IMR-90 (cell line): Measurements from ENCODE around the gene HMGB3. TPM values are rescaled to one million over a fixed set of nuclear protein-coding genes. Genes with fewer than 3 reads are reported as not detected.

Experiments used
- ATAC-seq: fragments of 200-7000 bp; cut with Tn5 transposase; 2 replicates; pipeline ENCODE4 v1.9.1; 2020; ENCODE audit warnings: low read depth, mild to moderate bottlenecking, moderate library complexity
- BruUV-seq: library from RNA; stranded (reverse); fragments of 400-500 nt; replicated peaks from 2 replicates; lab custom pipeline; 2021; lab: Mats Ljungman, UMichigan
- CTCF ChIA-PET: fragments of 300-600 bp; formaldehyde crosslinking; extraction: SDS; loops from one replicate; lab custom pipeline; 2021; ENCODE audit warnings: antibody characterized with exemption; lab: Yijun Ruan, JAX
- POLR2A ChIA-PET: fragments of 300-600 bp; sonication (Branson Sonifier 250); formaldehyde crosslinking; loops from one replicate; lab custom pipeline; 2022; ENCODE audit warnings: antibody characterized with exemption; ENCODE audit not compliant: unreplicated experiment; lab: Charles Lee
- DNase-seq: peaks from one replicate; pipeline ENCODE4 v3.0.0; 2013
- H2AFZ ChIP-seq: replicated peaks from 2 replicates; pipeline ENCODE3; 2013; ENCODE audit warnings: low read length, mild to moderate bottlenecking; ENCODE audit not compliant: poor library complexity
- H2AK5ac ChIP-seq: 2 replicates; pipeline ENCODE4 v1.6.1; 2013; ENCODE audit warnings: low read depth, low read length, inconsistent platforms
- H2AK9ac ChIP-seq: replicated peaks from 2 replicates; pipeline ENCODE3; 2013; ENCODE audit warnings: mild to moderate bottlenecking, low read depth, low read length, moderate library complexity; ENCODE audit not compliant: poor library complexity
- H2BK120ac ChIP-seq: 2 replicates; pipeline ENCODE4 v1.6.1; 2013; ENCODE audit warnings: low read depth, low read length, inconsistent platforms
- H2BK15ac ChIP-seq: 3 replicates; pipeline ENCODE4 v1.6.1; 2013; ENCODE audit warnings: low read depth, low read length, inconsistent platforms
- H2BK20ac ChIP-seq: 2 replicates; pipeline ENCODE4 v1.6.1; 2013; ENCODE audit warnings: low read depth, mild to moderate bottlenecking, inconsistent platforms, low read length, moderate library complexity
- H2BK5ac ChIP-seq: 2 replicates; pipeline ENCODE4 v1.6.1; 2013; ENCODE audit warnings: mild to moderate bottlenecking, low read depth, low read length, inconsistent platforms; ENCODE audit not compliant: poor library complexity, severe bottlenecking
- H3K14ac ChIP-seq: replicated peaks from 2 replicates; pipeline ENCODE4 v1.6.1; 2013; ENCODE audit warnings: low read depth, low read length, inconsistent platforms
- H3K18ac ChIP-seq: 2 replicates; pipeline ENCODE4 v1.6.1; 2013; ENCODE audit warnings: low read depth, low read length, control low read depth
- H3K23ac ChIP-seq: 2 replicates; pipeline ENCODE4 v1.6.1; 2013; ENCODE audit warnings: low read depth, low read length, inconsistent platforms
- H3K27ac ChIP-seq: 2 replicates; pipeline ENCODE4 v1.5.1; 2013; ENCODE audit warnings: mild to moderate bottlenecking, control low read depth, low read length; ENCODE audit not compliant: insufficient read depth
- H3K27me3 ChIP-seq: 2 replicates; pipeline ENCODE4 v1.6.1; 2013; ENCODE audit warnings: low read length; ENCODE audit not compliant: control insufficient read depth, insufficient read depth
- H3K36me3 ChIP-seq: 2 replicates; pipeline ENCODE4 v1.6.1; 2013; ENCODE audit warnings: low read length, mixed read lengths; ENCODE audit not compliant: control insufficient read depth, insufficient read depth
- H3K4ac ChIP-seq: 2 replicates; pipeline ENCODE4 v1.6.1; 2013; ENCODE audit warnings: low read depth, low read length, inconsistent platforms
- H3K4me1 ChIP-seq: 2 replicates; pipeline ENCODE4 v1.6.1; 2013; ENCODE audit warnings: low read length, mixed read lengths; ENCODE audit not compliant: control insufficient read depth, insufficient read depth
- H3K4me2 ChIP-seq: 2 replicates; pipeline ENCODE4 v1.6.1; 2013; ENCODE audit warnings: low read depth, mild to moderate bottlenecking, control low read depth, low read length, moderate library complexity
- H3K4me3 ChIP-seq: 2 replicates; pipeline ENCODE4 v1.5.1; 2013; ENCODE audit warnings: low read depth, mild to moderate bottlenecking, control low read depth, low read length, moderate library complexity; ENCODE audit not compliant: insufficient read depth
- H3K56ac ChIP-seq: 2 replicates; pipeline ENCODE4 v1.6.1; 2013; ENCODE audit warnings: low read length, inconsistent platforms; ENCODE audit not compliant: insufficient read depth; ENCODE audit errors: extremely low read depth
- H3K79me1 ChIP-seq, 2 experiments: 2 replicates each; pipeline ENCODE4 v1.6.1; 2013; ENCODE audit warnings: low read length in 2 of 2, inconsistent platforms in 1 of 2, low read depth in 1 of 2
- H3K9ac ChIP-seq: 2 replicates; pipeline ENCODE4 v1.6.1; 2013; ENCODE audit warnings: low read depth, low read length, control low read depth
- H3K9me1 ChIP-seq: 2 replicates; pipeline ENCODE4 v1.6.1; 2013; ENCODE audit warnings: low read length, inconsistent platforms; ENCODE audit not compliant: insufficient read depth
- H3K9me3 ChIP-seq: 2 replicates; pipeline ENCODE4 v1.6.1; 2013; ENCODE audit warnings: low read length; ENCODE audit not compliant: control insufficient read depth, insufficient read depth
- H4K20me1 ChIP-seq: 2 replicates; pipeline ENCODE4 v1.6.1; 2013; ENCODE audit warnings: low read length, inconsistent platforms; ENCODE audit not compliant: insufficient read depth
- H4K5ac ChIP-seq: 2 replicates; pipeline ENCODE4 v1.6.1; 2013; ENCODE audit warnings: mild to moderate bottlenecking, low read depth, low read length, control low read depth
- H4K8ac ChIP-seq, 2 experiments: 2 replicates each; pipeline ENCODE4 v1.6.1; 2013; ENCODE audit warnings: low read depth in 2 of 2, low read length in 2 of 2, control low read depth in 1 of 2, inconsistent platforms in 1 of 2
- H4K91ac ChIP-seq: 2 replicates; pipeline ENCODE4 v1.6.1; 2013; ENCODE audit warnings: low read depth, low read length, inconsistent platforms; ENCODE audit not compliant: insufficient read depth
- BHLHE40 ChIP-seq: fragments of 150-350 bp; IDR thresholded peaks from 2 replicates; pipeline ENCODE4 v1.6.1; 2016; ENCODE audit warnings: mild to moderate bottlenecking, low read depth, low read length
- CHD1 ChIP-seq: IDR thresholded peaks from 2 replicates; pipeline ENCODE4 v1.6.1; 2012; ENCODE audit warnings: low read depth, low read length, improper control_type of control experiment
- CTCF ChIP-seq: conservative IDR thresholded peaks from 2 replicates; pipeline ENCODE4 v1.5.1; 2012; ENCODE audit warnings: mild to moderate bottlenecking, low read depth, low read length, improper control_type of control experiment
- FOS ChIP-seq: fragments of 150-350 bp; IDR thresholded peaks from 2 replicates; pipeline ENCODE4 v1.6.1; 2016; ENCODE audit warnings: low read depth, low read length
- MAFK ChIP-seq: IDR thresholded peaks from 2 replicates; pipeline ENCODE4 v1.6.1; 2012; ENCODE audit warnings: low read depth, low read length, improper control_type of control experiment
- MAZ ChIP-seq: IDR thresholded peaks from 2 replicates; pipeline ENCODE4 v1.6.1; 2012; ENCODE audit warnings: low read depth, mild to moderate bottlenecking, low read length, improper control_type of control experiment, moderate library complexity, borderline replicate concordance
- MXI1 ChIP-seq: IDR thresholded peaks from 2 replicates; pipeline ENCODE4 v1.6.1; 2012; ENCODE audit warnings: low read depth, mild to moderate bottlenecking, low read length, moderate library complexity, borderline replicate concordance
- NFE2L2 ChIP-seq: fragments of 150-350 bp; IDR thresholded peaks from 2 replicates; pipeline ENCODE4 v1.6.1; 2016; ENCODE audit warnings: low read depth, mild to moderate bottlenecking, low read length
- RAD21 ChIP-seq: IDR thresholded peaks from 2 replicates; pipeline ENCODE4 v1.6.1; 2012; ENCODE audit warnings: low read length, improper control_type of control experiment
- RCOR1 ChIP-seq: IDR thresholded peaks from 2 replicates; pipeline ENCODE4 v1.6.1; 2012; ENCODE audit warnings: mild to moderate bottlenecking, low read length, improper control_type of control experiment; ENCODE audit not compliant: insufficient replicate concordance
- RFX5 ChIP-seq: IDR thresholded peaks from 2 replicates; pipeline ENCODE4 v1.8.0; 2012; ENCODE audit warnings: low read depth, mild to moderate bottlenecking, low read length, moderate library complexity
- WGBS, 2 experiments: methylation state at CpG; one replicate each; pipeline versions ENCODE4 v1.1.5 to v1.1.7; 2013; ENCODE audit warnings: missing lambda C conversion rate in 2 of 2; ENCODE audit not compliant: insufficient read length in 1 of 2; ENCODE audit errors: extremely low coverage in 2 of 2; 5-methylcytosine and 5-hydroxymethylcytosine counted together
- dilution Hi-C: fragments of 300-500 bp; cut with HindIII; formaldehyde crosslinking; loops from one replicate; pipeline ENCODE4 v1.14.3; 2018; ENCODE audit warnings: low sequenced_read_pairs; ENCODE audit not compliant: unreplicated experiment
- in situ Hi-C: fragments of 300-500 bp; cut with MboI; formaldehyde crosslinking; loops from 3 replicates; pipeline ENCODE4 v1.14.3; 2019; ENCODE audit warnings: low sequenced_read_pairs, inconsistent platforms, mixed read lengths
- intact Hi-C: fragments of 100-400 bp; cut with micrococcal nuclease; formaldehyde crosslinking; loops from 2 replicates; pipeline ENCODE4 v1.10.0; 2022
- polyA plus RNA-seq, 3 experiments: library from polyadenylated mRNA; depleted of rRNA; stranded (reverse); fragments of >200 nt; gene quantifications; 2 replicates each; pipeline ENCODE4 v1.2.3, GENCODE V29; 2012; ENCODE audit warnings: low replicate concordance in 1 of 3
- total RNA-seq: library from RNA; depleted of rRNA; stranded (reverse); fragments of >200 nt; gene quantifications from 2 replicates; pipeline ENCODE4 v1.2.3, GENCODE V29; 2012
- TF ChIP-seq, protein P1 (sequence below): fragments of 150-350 bp; IDR thresholded peaks from 2 replicates; pipeline ENCODE4 v1.6.1; 2017; ENCODE audit warnings: mild to moderate bottlenecking, antibody characterized with exemption, low read length, low read depth
- TF ChIP-seq, protein P2 (sequence below): fragments of 150-350 bp; IDR thresholded peaks from 2 replicates; pipeline ENCODE4 v1.6.1; 2016; ENCODE audit warnings: low read depth, mild to moderate bottlenecking, low read length, moderate library complexity, borderline replicate concordance

HMGB3 gene
- total and polyA plus RNA-seq, 2 of the 4 experiments (the other 2 are of a cell fraction), result 14.7 to 21.3 TPM

- Histone ChIP-seq H2BK120ac (no peak overlapping the region), H3K4me1 (no peaks in the 10 kb centered on the region), H3K4ac (no peak overlapping the region), H3K9ac (no peak overlapping the region), H3K27me3 (peaks cover 5% of the 10 kb centered on the region; the same call in 1 of the 2 replicates), H3K23ac (no peak overlapping the region), H4K20me1 (no peaks in the 10 kb centered on the region), H3K4me3 (no peak overlapping the region), H2AFZ (no peak overlapping the region), H3K27ac (no peak overlapping the region), H3K14ac (no peak overlapping the region), H3K4me2 (no peak overlapping the region), H3K79me1 (no peaks in the 10 kb centered on the region), H3K9me1 (no peaks in the 10 kb centered on the region), H3K9me3 (peaks cover 2% of the 10 kb centered on the region; the same call in 1 of the 2 replicates), H3K36me3 (no peaks in the 10 kb centered on the region), H4K8ac (no peak overlapping the region), H2AK5ac (no peak overlapping the region), H2BK5ac (no peak overlapping the region), H3K18ac (no peak overlapping the region), H2AK9ac (no peak overlapping the region), H2BK15ac (no peak overlapping the region), H4K91ac (no peak overlapping the region), H4K5ac (no peak overlapping the region), H2BK20ac (no peak overlapping the region), H3K56ac (no peak overlapping the region)
- CTCF ChIA-PET, result no interaction called here
- ATAC-seq, result no peak
- no peak for DNase-seq
- dilution Hi-C loops, result no loop called here
- POLR2A ChIA-PET, result no interaction called here
- no peak for TF ChIP-seq CTCF
- TF ChIP-seq RCOR1, result no peak
- TF ChIP-seq FOS, result no peak
- no peak for TF ChIP-seq MAZ
- TF ChIP-seq MAFK, result no peak
- TF ChIP-seq MXI1, result no peak
- TF ChIP-seq, protein P1, sequence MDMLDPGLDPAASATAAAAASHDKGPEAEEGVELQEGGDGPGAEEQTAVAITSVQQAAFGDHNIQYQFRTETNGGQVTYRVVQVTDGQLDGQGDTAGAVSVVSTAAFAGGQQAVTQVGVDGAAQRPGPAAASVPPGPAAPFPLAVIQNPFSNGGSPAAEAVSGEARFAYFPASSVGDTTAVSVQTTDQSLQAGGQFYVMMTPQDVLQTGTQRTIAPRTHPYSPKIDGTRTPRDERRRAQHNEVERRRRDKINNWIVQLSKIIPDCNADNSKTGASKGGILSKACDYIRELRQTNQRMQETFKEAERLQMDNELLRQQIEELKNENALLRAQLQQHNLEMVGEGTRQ, result no peak
- TF ChIP-seq RFX5, result no peak
- TF ChIP-seq, protein P2, sequence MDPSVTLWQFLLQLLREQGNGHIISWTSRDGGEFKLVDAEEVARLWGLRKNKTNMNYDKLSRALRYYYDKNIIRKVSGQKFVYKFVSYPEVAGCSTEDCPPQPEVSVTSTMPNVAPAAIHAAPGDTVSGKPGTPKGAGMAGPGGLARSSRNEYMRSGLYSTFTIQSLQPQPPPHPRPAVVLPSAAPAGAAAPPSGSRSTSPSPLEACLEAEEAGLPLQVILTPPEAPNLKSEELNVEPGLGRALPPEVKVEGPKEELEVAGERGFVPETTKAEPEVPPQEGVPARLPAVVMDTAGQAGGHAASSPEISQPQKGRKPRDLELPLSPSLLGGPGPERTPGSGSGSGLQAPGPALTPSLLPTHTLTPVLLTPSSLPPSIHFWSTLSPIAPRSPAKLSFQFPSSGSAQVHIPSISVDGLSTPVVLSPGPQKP, result no peak
- no peak for TF ChIP-seq CHD1
- no peak for TF ChIP-seq NFE2L2
- no peak for TF ChIP-seq RAD21
- TF ChIP-seq BHLHE40, result no peak
- in situ Hi-C loops, result no loop called here
- no CpG with 5 or more reads among the region's 7 CpGs for whole genome bisulfite sequencing, 2 experiments
- BruUV-seq, result no TSS peak
- intact Hi-C loops, result no loop called here
These were observed 21.5 kb upstream of the HMGB3 start for GRCh38 chrX:150961631-150962030.
